Breast epithelium (tissue), 3 donors: ENCODE measurements around the gene FGF5.

ENCODE experiments used
- POLR2A ChIP-seq: fragments of 450-650 bp; IDR thresholded peaks from one replicate; pipeline ENCODE4 v1.6.1; 2016; ENCODE audit warnings: antibody characterized with exemption, mild to moderate bottlenecking, moderate library complexity
- POLR2AphosphoS5 ChIP-seq, 3 donors: sonication (generic); formaldehyde crosslinking; IDR thresholded peaks; one replicate each; pipeline ENCODE4 v1.6.1; 2017; ENCODE audit warnings: antibody characterized with exemption in 3 of 3
- TF ChIP-seq, protein P1 (sequence below), 3 donors: fragments of 450-650 bp; IDR thresholded peaks; one replicate each; pipeline ENCODE4 v1.5.1; 2016 to 2017; ENCODE audit warnings: antibody characterized with exemption in 3 of 3, mild to moderate bottlenecking in 3 of 3, moderate library complexity in 3 of 3

DNA sequence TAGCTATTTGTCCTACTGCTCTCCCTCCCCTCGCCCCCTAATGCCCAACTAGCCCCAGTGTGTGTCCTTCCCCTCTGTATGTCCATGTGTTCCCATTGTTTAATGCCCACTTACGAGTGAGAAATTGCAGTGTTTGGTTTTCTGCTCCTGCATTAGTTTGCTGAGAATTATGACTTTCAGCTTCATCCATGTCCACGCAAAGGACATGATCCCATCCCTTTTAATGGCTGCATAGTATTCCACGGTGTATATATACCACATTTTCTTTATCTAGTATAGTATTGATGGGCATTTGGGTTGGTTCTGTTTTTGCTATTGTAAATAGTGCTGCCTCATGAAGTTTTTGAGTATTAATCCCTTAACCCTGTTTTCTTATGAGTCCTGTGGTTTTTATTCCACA lies 35.4 kb downstream of the FGF5 start:
- no peak for TF ChIP-seq POLR2A
- TF ChIP-seq, protein P1, sequence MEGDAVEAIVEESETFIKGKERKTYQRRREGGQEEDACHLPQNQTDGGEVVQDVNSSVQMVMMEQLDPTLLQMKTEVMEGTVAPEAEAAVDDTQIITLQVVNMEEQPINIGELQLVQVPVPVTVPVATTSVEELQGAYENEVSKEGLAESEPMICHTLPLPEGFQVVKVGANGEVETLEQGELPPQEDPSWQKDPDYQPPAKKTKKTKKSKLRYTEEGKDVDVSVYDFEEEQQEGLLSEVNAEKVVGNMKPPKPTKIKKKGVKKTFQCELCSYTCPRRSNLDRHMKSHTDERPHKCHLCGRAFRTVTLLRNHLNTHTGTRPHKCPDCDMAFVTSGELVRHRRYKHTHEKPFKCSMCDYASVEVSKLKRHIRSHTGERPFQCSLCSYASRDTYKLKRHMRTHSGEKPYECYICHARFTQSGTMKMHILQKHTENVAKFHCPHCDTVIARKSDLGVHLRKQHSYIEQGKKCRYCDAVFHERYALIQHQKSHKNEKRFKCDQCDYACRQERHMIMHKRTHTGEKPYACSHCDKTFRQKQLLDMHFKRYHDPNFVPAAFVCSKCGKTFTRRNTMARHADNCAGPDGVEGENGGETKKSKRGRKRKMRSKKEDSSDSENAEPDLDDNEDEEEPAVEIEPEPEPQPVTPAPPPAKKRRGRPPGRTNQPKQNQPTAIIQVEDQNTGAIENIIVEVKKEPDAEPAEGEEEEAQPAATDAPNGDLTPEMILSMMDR (IDR thresholded peaks at IDR 0.05) = no peak
- no peak for TF ChIP-seq POLR2AphosphoS5 (IDR thresholded peaks at IDR 0.05)
